GM19351 (cell line): Measurements from ENCODE around the gene FAF1.
"Not testable (repeated sequence)": the region's sequence is repeated elsewhere in the genome, so short reads cannot be mapped to it uniquely, and the experiment has no call there.

Experiments
- ATAC-seq: cut with Tn5 transposase; IDR thresholded peaks from one replicate; pipeline ENCODE4 v1.9.1; 2021; ENCODE audit warnings: mild to moderate bottlenecking, moderate library complexity; ENCODE audit not compliant: unreplicated experiment

The FAF1 gene

DNA sequence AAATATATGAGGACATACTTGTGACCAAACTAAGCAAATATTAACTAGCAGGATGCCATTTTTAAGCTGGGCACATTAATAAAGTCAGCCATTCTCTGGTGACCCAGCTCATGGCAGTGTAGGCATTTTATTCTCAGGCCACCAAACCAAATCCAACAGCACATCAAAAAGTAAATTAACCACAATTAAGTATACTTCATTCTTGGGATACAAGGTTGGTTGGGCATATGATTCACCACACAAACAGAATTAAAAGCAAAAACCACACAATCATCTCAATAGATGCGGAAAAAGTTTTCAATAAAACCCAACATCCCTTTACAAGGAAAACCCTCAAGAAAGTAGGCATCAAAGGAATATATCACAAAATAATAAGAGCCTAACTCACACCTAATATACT lies 101.3 kb downstream of the FAF1 start:
- no peak for ATAC-seq

- ATAC-seq: no peak
Observed at GRCh38 chr1:50857702-50858101, 102.4 kb downstream of the FAF1 start.

- ATAC-seq: no peak
Observed at GRCh38 chr1:50853325-50853724, 106.7 kb downstream of the FAF1 start.

DNA sequence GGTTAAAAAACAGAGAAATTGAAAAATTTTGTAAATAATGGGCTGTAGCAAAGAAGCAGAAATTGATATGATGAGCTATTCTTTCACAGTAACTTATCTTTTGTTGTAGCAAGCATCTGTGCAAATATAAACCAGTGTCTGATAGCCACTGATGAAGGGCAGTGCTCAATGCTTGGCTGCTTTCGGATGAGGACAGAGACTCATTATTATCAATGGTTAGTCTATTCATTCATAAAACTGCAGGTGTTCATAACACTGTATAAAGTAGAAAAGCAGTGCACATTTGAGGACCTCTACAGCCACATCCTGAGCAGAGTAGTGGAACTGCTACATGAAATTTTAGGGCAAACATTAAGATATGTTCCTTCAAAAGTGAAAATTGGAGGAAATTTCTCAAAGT lies 107.2 kb downstream of the FAF1 start:
- ATAC-seq: no peak

GRCh38 chr1:50851466-50851865 lies 108.6 kb downstream of the FAF1 start:
- no peak for ATAC-seq

DNA sequence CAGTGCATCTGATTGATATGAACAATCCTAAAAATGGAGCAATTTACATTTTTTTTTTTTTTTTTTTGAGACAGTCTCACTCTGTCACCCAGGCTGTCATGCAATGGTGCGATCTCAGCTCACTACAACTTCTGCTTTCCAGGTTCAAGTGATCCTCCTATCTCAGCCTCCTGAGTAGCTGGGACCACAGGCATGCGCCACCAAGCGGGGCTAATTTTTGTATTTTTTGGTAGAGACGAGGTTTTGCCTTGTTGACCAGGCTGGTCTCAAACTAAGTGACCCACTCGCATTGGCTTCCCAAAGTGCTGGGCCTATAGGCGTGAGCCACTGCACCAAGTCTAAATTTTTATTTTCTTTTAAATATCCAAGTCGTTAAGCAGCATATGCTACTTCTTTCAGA lies 109.0 kb downstream of the FAF1 start:
- no peak for ATAC-seq

GRCh38 chr1:50847303-50847702 lies 112.8 kb downstream of the FAF1 start:
- ATAC-seq: no peak

DNA sequence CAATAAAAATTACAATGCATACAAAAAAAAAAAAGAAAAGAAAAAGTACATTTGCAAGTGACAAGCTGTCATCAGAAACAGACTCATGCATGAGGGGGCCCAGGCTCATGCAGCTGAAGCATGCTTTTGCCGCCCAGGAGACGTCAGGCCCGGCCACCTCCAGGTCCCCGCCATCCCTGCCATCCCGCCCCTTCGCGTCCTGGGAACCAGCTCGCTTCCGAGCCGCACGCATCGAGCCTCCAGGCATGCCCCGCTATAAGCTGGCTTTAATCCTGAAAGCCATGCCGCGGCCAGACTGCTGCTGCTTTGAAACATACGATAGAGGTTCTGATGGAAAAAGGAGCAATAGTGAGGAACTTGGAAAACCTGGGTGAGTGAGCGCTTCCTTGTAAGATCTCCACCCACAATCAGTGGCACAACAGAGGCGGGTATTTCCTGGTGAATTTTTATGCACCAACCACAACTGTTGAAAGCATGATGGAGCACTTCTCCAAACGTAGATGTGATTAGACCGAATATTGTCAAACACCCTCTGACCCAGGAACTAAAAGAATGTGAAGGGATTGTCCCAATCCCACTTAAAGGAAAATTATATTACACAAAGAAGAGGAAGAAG lies 113.7 kb downstream of the FAF1 start:
- no peak for ATAC-seq

DNA sequence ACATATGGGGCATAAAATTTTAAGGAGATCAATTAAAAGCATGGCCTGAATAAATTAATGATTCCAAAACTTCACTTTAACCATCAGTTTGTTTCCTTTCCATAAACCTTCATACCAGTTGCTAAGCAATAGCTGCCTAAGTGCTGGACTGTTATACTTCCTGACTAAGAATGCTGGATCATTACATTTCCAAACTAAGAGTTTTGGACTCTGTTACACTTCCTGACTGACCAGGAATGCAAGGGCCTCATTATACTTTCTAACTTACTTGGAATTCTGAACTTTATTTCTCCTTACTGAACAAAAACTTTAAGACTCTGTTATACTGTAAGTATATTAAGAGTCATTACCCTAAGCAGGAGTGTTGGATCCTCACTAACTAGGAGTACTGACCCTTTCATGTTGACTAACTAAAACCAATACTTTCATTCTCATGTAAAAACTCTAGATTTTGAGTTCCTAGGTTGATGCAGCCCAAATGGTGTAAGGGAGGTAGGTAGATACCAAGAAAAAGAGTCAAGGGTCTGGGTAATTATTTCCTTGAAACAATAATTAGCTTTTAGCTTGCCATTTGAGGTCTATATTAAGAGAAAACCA lies 118.2 kb downstream of the FAF1 start:
- ATAC-seq: no peak

DNA sequence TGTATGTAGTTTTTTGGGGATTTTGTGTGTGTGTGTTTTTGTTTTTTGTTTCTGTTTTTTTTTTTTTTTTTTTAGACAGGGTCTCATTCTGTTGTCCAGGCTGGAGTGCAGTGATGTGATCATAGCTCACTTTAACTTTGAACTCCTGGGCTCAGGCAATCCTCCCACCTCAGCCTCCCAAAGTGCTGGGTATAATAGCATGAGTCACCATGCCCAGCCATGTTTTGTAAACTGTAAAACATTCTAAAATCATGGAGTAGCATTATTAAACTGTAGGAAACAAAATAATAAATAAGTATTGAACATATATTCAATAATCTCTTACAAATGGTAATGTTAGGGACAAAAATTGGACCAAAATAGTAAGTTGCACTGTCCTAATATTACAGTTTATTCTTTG lies 124.0 kb downstream of the FAF1 start:
- ATAC-seq: no peak

DNA sequence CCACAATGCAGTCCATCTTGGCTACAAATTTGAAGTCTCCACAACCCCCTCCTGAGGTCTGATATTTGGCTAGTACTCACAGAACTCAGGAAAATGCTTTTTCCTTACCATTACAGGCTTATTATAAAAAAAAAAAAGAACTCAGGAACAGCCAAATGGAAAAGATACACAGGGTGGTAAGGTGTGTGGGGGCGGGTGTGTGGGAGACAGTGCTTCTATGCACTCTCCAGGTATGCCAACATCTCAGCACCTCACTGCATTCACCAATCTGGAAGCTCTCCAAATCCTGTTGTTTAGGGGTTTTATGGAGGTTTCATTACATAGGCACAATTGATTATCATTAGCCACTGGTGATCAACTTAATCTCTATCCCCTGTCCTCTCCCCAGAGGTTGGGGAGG lies 126.9 kb downstream of the FAF1 start:
- ATAC-seq: no peak

GRCh38 chr1:50832167-50832566 lies 127.9 kb downstream of the FAF1 start:
- no peak for ATAC-seq

- no peak for ATAC-seq
Observed at GRCh38 chr1:50831300-50832061, 128.6 kb downstream of the FAF1 start.

GRCh38 chr1:50830621-50831020 lies 129.4 kb downstream of the FAF1 start:
- ATAC-seq: no peak

- no peak for ATAC-seq
Observed at GRCh38 chr1:50829014-50829958, 130.8 kb downstream of the FAF1 start.

GRCh38 chr1:50827546-50827945 lies 132.5 kb downstream of the FAF1 start:
- ATAC-seq: no peak

GRCh38 chr1:50826792-50827191 lies 133.3 kb downstream of the FAF1 start:
- ATAC-seq: not testable (repeated sequence)

GRCh38 chr1:50822035-50822776 lies 137.9 kb downstream of the FAF1 start:
- ATAC-seq: no peak

GRCh38 chr1:50820545-50820944 lies 139.5 kb downstream of the FAF1 start:
- ATAC-seq: no peak

DNA sequence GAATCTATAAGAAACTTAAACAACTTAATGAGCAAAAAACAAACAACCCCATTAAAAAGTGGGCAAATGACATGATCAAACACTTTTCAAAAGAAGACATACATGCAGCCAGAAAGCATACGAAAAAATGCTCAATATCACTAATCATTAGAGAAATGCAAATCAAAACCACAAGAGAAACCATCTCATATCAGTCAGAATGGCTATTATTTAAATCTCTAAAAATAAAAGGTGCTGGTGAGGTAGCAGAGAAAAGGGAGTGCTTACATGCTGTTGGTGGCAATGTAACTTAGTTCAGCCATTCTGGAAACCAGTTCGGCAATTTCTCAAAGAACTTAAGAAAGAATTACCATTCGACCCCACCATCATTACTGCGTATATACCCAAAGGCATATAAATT lies 147.7 kb downstream of the FAF1 start:
- ATAC-seq: peak; percentile 68

- no peak for ATAC-seq
Observed at GRCh38 chr1:50808296-50808695, 151.8 kb downstream of the FAF1 start.
